Type B pancreatic cell (in vitro differentiated cells): ENCODE results near the gene ANKS1B. TPM values are rescaled to one million over a fixed set of nuclear protein-coding genes. Genes with fewer than 3 reads are reported as not detected.

Experiments
- DNase-seq: peaks from one replicate; pipeline ENCODE4 v3.0.0; 2021; ENCODE audit warnings: mixed read lengths; ENCODE audit not compliant: unreplicated experiment; ENCODE audit errors: extremely low spot score
- H3K27ac Mint-ChIP-seq: 2 replicates; pipeline ENCODE4 v1.8.0; 2021; ENCODE audit warnings: mild to moderate bottlenecking, mixed read lengths
- H3K27me3 Mint-ChIP-seq: 2 replicates; pipeline ENCODE4 v1.8.0; 2021; ENCODE audit warnings: mixed read lengths
- H3K36me3 Mint-ChIP-seq: 2 replicates; pipeline ENCODE4 v1.8.0; 2021; ENCODE audit warnings: mixed read lengths
- H3K4me1 Mint-ChIP-seq: one replicate; pipeline ENCODE4 v1.8.0; 2021; ENCODE audit warnings: mixed read lengths; ENCODE audit not compliant: unreplicated experiment
- H3K4me3 Mint-ChIP-seq: 2 replicates; pipeline ENCODE4 v1.8.0; 2021; ENCODE audit warnings: mild to moderate bottlenecking, mixed read lengths
- H3K9me3 Mint-ChIP-seq: 2 replicates; pipeline ENCODE4 v1.8.0; 2021; ENCODE audit warnings: mixed read lengths
- CTCF ChIP-seq: fragments of 200-600 bp; sonication (generic); conservative IDR thresholded peaks from 2 replicates; pipeline ENCODE4 v1.5.0; 2021; ENCODE audit warnings: antibody characterized with exemption, mild to moderate bottlenecking
- total RNA-seq: library from RNA; stranded (reverse); gene quantifications from 2 replicates; pipeline ENCODE4 v1.2.1, GENCODE V29; 2021; ENCODE audit warnings: low replicate concordance

Gene ANKS1B
- total RNA-seq, 1 donor from 2014 or later = 4.7 TPM

GRCh38 chr12:98901189-98901588, 1083.5 kb downstream of the ANKS1B start:
- no peak for DNase-seq
- H3K9me3 Mint-ChIP-seq = no peaks in the 10 kb centered on the region
- no peak overlapping the region for H3K27ac Mint-ChIP-seq
- no peak for TF ChIP-seq CTCF
- H3K4me1 Mint-ChIP-seq = no peaks in the 10 kb centered on the region
- no peaks in the 10 kb centered on the region for H3K36me3 Mint-ChIP-seq
- H3K4me3 Mint-ChIP-seq = no peak overlapping the region
- peaks cover 70% of the 10 kb centered on the region for H3K27me3 Mint-ChIP-seq

GRCh38 chr12:98896938-98897337, 1087.8 kb downstream of the ANKS1B start:
- Mint-ChIP-seq H3K27me3 (peaks cover 86% of the 10 kb centered on the region), H3K27ac (no peak overlapping the region), H3K4me1 (peaks cover 12% of the 10 kb centered on the region), H3K36me3 (no peaks in the 10 kb centered on the region), H3K9me3 (no peaks in the 10 kb centered on the region), H3K4me3 (no peak overlapping the region)
- no peak for TF ChIP-seq CTCF
- no peak for DNase-seq

- TF ChIP-seq CTCF = no peak
- Mint-ChIP-seq H3K36me3 (no peaks in the 10 kb centered on the region), H3K4me3 (peak overlapping the region; percentile 79), H3K27ac (no peak overlapping the region), H3K9me3 (no peaks in the 10 kb centered on the region), H3K4me1 (peaks cover 12% of the 10 kb centered on the region), H3K27me3 (peaks cover 88% of the 10 kb centered on the region)
- peak; percentile 72 for DNase-seq
These were observed 1089.6 kb downstream of the ANKS1B start for GRCh38 chr12:98895086-98895651.

- Mint-ChIP-seq H3K4me1 (peaks cover 12% of the 10 kb centered on the region), H3K27me3 (peaks cover 89% of the 10 kb centered on the region), H3K36me3 (no peaks in the 10 kb centered on the region), H3K27ac (no peak overlapping the region), H3K9me3 (no peaks in the 10 kb centered on the region), H3K4me3 (peak overlapping the region; percentile 70)
- DNase-seq = peak; percentile 71
- TF ChIP-seq CTCF = no peak
These were observed 1090.2 kb downstream of the ANKS1B start for GRCh38 chr12:98894412-98895085.

GRCh38 chr12:98893675-98894411, 1090.9 kb downstream of the ANKS1B start:
- Mint-ChIP-seq H3K4me3 (peak overlapping the region; percentile 70), H3K27ac (no peak overlapping the region), H3K4me1 (peaks cover 12% of the 10 kb centered on the region), H3K9me3 (no peaks in the 10 kb centered on the region), H3K36me3 (no peaks in the 10 kb centered on the region), H3K27me3 (peaks cover 87% of the 10 kb centered on the region)
- DNase-seq = no peak
- TF ChIP-seq CTCF = no peak
